Fibroblast of villous mesenchyme (primary cell): ENCODE measurements around the gene GLIS1. TPM values are rescaled to one million over a fixed set of nuclear protein-coding genes. Genes with fewer than 3 reads are reported as not detected.

Source experiments
- DNase-seq: peaks from one replicate; pipeline ENCODE4 v3.0.0-alpha.2; 2010; ENCODE audit warnings: low read depth
- H3K4me3 ChIP-seq: 2 replicates; pipeline ENCODE4 v1.5.1; 2011; ENCODE audit warnings: low read depth, mild to moderate bottlenecking, low read length
- CTCF ChIP-seq: IDR thresholded peaks from 2 replicates; pipeline ENCODE4 v1.5.1; 2012; ENCODE audit warnings: low read depth, mild to moderate bottlenecking, low read length; ENCODE audit not compliant: insufficient read depth
- total RNA-seq: library from RNA; depleted of rRNA; stranded (reverse); fragments of >200 nt; gene quantifications from 2 replicates; pipeline ENCODE4 v1.2.3, GENCODE V29; 2012

GLIS1 gene
- total RNA-seq, 1 donor: 0.43 TPM

- no peak for TF ChIP-seq CTCF
- no peak for DNase-seq
- H3K4me3 ChIP-seq: no peak overlapping the region
These were observed 144.4 kb downstream of the GLIS1 start for GRCh38 chr1:53594391-53595180.

GRCh38 chr1:53593758-53594380, 145.1 kb downstream of the GLIS1 start:
- no peak for DNase-seq
- TF ChIP-seq CTCF: peak; percentile 35
- no peak overlapping the region for H3K4me3 ChIP-seq

GRCh38 chr1:53592985-53593757, 145.8 kb downstream of the GLIS1 start:
- DNase-seq: no peak
- no peak for TF ChIP-seq CTCF
- H3K4me3 ChIP-seq: no peak overlapping the region

- DNase-seq: peak; percentile 77
- H3K4me3 ChIP-seq: no peak overlapping the region
- TF ChIP-seq CTCF: no peak
These were observed 146.4 kb downstream of the GLIS1 start for GRCh38 chr1:53592521-53592982.

- no peak for DNase-seq
- no peak overlapping the region for H3K4me3 ChIP-seq
- no peak for TF ChIP-seq CTCF
These were observed 147.0 kb downstream of the GLIS1 start for GRCh38 chr1:53591924-53592323.

- no peak overlapping the region for H3K4me3 ChIP-seq
- TF ChIP-seq CTCF: no peak
- peak; percentile 88 for DNase-seq
These were observed 148.1 kb downstream of the GLIS1 start for GRCh38 chr1:53590531-53591515.
